K562 (cell line): ENCODE results near the gene ERAP2. TPM values are rescaled to one million over a fixed set of nuclear protein-coding genes. Genes with fewer than 3 reads are reported as not detected.

Experiments
- ATAC-seq: fragments of 200-7000 bp; cut with Tn5 transposase; 3 replicates; pipeline ENCODE4 v1.9.1; 2020; ENCODE audit warnings: moderate library complexity
- BruUV-seq: library from RNA; stranded (reverse); fragments of 400-500 nt; replicated peaks from 2 replicates; lab custom pipeline; 2021; lab: Mats Ljungman, UMichigan
- CTCF ChIA-PET: fragments of 300-600 bp; formaldehyde crosslinking; extraction: SDS; loops from one replicate; lab custom pipeline; 2021; ENCODE audit warnings: low intra/inter-chr PET ratio; lab: Yijun Ruan, JAX
- POLR2A ChIA-PET: fragments of 300-600, 350-650 bp; sonication (Branson Sonifier 250); formaldehyde crosslinking; extraction: SDS; loops from one replicate; lab custom pipeline; 2021; ENCODE audit warnings: antibody characterized with exemption, inconsistent platforms; lab: Yijun Ruan, JAX
- DNase-seq, 4 experiments: peaks; one replicate each; pipeline versions ENCODE4 v3.0.0 to v3.0.0-alpha.2; 2011 to 2018; ENCODE audit warnings: low spot score in 3 of 4, mixed read lengths in 3 of 4; ENCODE audit errors: extremely low read depth in 1 of 4
- FAIRE-seq: peaks from 2 replicates; lab custom pipeline; 2011; peaks lifted over from hg19 to GRCh38; lab: Jason Lieb, UNC
- H2AFZ ChIP-seq: 2 replicates; pipeline ENCODE4 v1.6.0; 2011; ENCODE audit warnings: low read depth, low read length, control low read depth, inconsistent platforms
- H3K27ac ChIP-seq: fragments of 200-600 bp; 3 replicates; pipeline ENCODE4 v1.8.0; 2011; ENCODE audit warnings: low read depth, mild to moderate bottlenecking, control low read depth, inconsistent platforms, low read length, moderate library complexity, mixed read lengths; ENCODE audit errors: extremely low read depth
- H3K27me3 ChIP-seq, 2 experiments: fragments of 300-600 bp in 1 of 2; 2 replicates in 1 of 2; 3 replicates in 1 of 2; pipeline versions ENCODE4 v1.6.0 to v1.8.0; 2011; ENCODE audit warnings: inconsistent platforms in 2 of 2, low read length in 2 of 2, mild to moderate bottlenecking in 1 of 2, mixed read lengths in 1 of 2, moderate library complexity in 1 of 2; ENCODE audit not compliant: control insufficient read depth in 2 of 2, insufficient read depth in 2 of 2
- H3K36me3 ChIP-seq: fragments of 300-600 bp; 3 replicates; pipeline ENCODE4 v1.8.0; 2011; ENCODE audit warnings: mild to moderate bottlenecking, low read length, inconsistent platforms; ENCODE audit not compliant: control insufficient read depth, insufficient read depth
- H3K4me1 ChIP-seq, 2 experiments: fragments of 200-600 bp in 1 of 2; replicated peaks in 1 of 2; 2 replicates in 1 of 2; 3 replicates in 1 of 2; pipeline versions ENCODE4 v1.5.1 to v1.8.0; 2011; ENCODE audit warnings: inconsistent platforms in 2 of 2, low read length in 2 of 2, mild to moderate bottlenecking in 1 of 2, mixed read lengths in 1 of 2, moderate library complexity in 1 of 2; ENCODE audit not compliant: control insufficient read depth in 2 of 2, insufficient read depth in 2 of 2
- H3K4me2 ChIP-seq: 2 replicates; pipeline ENCODE4 v1.6.1; 2011; ENCODE audit warnings: low read length, control low read depth, inconsistent platforms, mixed read lengths; ENCODE audit not compliant: insufficient read depth
- H3K4me3 ChIP-seq: fragments of 200-600 bp; sonication (generic), shearing (Covaris generic); 2 replicates; pipeline ENCODE4 v1.5.1; 2016; ENCODE audit warnings: control low read depth, inconsistent platforms
- H3K79me2 ChIP-seq: fragments of 200-600 bp; 3 replicates; pipeline ENCODE4 v1.8.0; 2011; ENCODE audit warnings: low read length, inconsistent platforms; ENCODE audit not compliant: control insufficient read depth, insufficient read depth
- H3K9ac ChIP-seq, 2 experiments: 2 replicates each; pipeline versions ENCODE4 v1.6.0 to v1.6.1; 2011; ENCODE audit warnings: low read depth in 2 of 2, low read length in 2 of 2, control low read depth in 1 of 2, inconsistent platforms in 1 of 2, mild to moderate bottlenecking in 1 of 2, mixed read lengths in 1 of 2; ENCODE audit not compliant: insufficient read depth in 1 of 2
- H3K9me1 ChIP-seq: one replicate; pipeline ENCODE4 v1.6.0; 2011; ENCODE audit warnings: inconsistent platforms, mild to moderate bottlenecking, low read length, moderate library complexity; ENCODE audit not compliant: control insufficient read depth, insufficient read depth
- H3K9me3 ChIP-seq: replicated peaks from 2 replicates; pipeline ENCODE4 v1.5.1; 2011; ENCODE audit warnings: low read depth, low read length, inconsistent platforms; ENCODE audit not compliant: control insufficient read depth, insufficient read depth
- H4K20me1 ChIP-seq: replicated peaks from 2 replicates; pipeline ENCODE4 v1.6.1; 2011; ENCODE audit warnings: low read length, inconsistent platforms, mixed read lengths; ENCODE audit not compliant: control insufficient read depth, insufficient read depth
- BDP1 ChIP-seq: IDR thresholded peaks from 3 replicates; pipeline ENCODE4 v1.6.1; 2011; ENCODE audit not compliant: insufficient read length, insufficient read depth
- ETV5 ChIP-seq: sonication (generic); formaldehyde crosslinking; IDR thresholded peaks from 2 replicates; pipeline ENCODE4 v1.4.0; 2020; ENCODE audit warnings: low read depth, mild to moderate bottlenecking, missing genetic modification reagents
- MAZ ChIP-seq, 2 experiments: fragments of 450-650 bp in 1 of 2; sonication (generic) in 1 of 2; formaldehyde crosslinking; IDR thresholded peaks in 1 of 2; conservative IDR thresholded peaks in 1 of 2; 2 replicates each; pipeline versions ENCODE4 v1.4.0 to v1.5.0; 2020; ENCODE audit warnings: mild to moderate bottlenecking in 1 of 2, missing genetic modification reagents in 1 of 2
- MYC ChIP-seq, 2 experiments: fragments of 250-450 bp in 1 of 2; sonication (Bioruptor Pico) in 1 of 2; IDR thresholded peaks; 2 replicates each; pipeline versions ENCODE4 v1.5.1 to v1.6.1; 2012 to 2021; ENCODE audit warnings: low read depth in 2 of 2, borderline replicate concordance in 1 of 2, improper control_type of control experiment in 1 of 2, low read length in 1 of 2, mild to moderate bottlenecking in 1 of 2, moderate library complexity in 1 of 2
- NFATC3 ChIP-seq: fragments of 450-650 bp; IDR thresholded peaks from 2 replicates; pipeline ENCODE4 v1.6.1; 2017; ENCODE audit warnings: mild to moderate bottlenecking
- PML ChIP-seq: IDR thresholded peaks from 2 replicates; pipeline ENCODE4 v1.6.1; 2012; ENCODE audit warnings: low read length, inconsistent platforms
- RBM25 ChIP-seq: fragments of 200-400 bp; formaldehyde crosslinking; IDR thresholded peaks from 2 replicates; pipeline ENCODE4 v1.6.1; 2018; ENCODE audit warnings: low read length, low read depth, moderate library complexity; ENCODE audit not compliant: severe bottlenecking
- TBL1XR1 ChIP-seq, 2 experiments: IDR thresholded peaks; 2 replicates each; pipeline ENCODE4 v1.6.1; 2012; ENCODE audit warnings: improper control_type of control experiment in 2 of 2, low read length in 2 of 2, mild to moderate bottlenecking in 1 of 2
- TCF3 ChIP-seq: sonication (generic); formaldehyde crosslinking; IDR thresholded peaks from 2 replicates; pipeline ENCODE4 v1.4.0; 2020; ENCODE audit warnings: mild to moderate bottlenecking, missing genetic modification reagents
- YY1 ChIP-seq, 3 experiments: IDR thresholded peaks; 2 replicates each; pipeline ENCODE4 v1.6.1; 2011; ENCODE audit warnings: low read length in 2 of 3, mild to moderate bottlenecking in 2 of 3, moderate library complexity in 2 of 3, borderline replicate concordance in 1 of 3, control low read depth in 1 of 3, low read depth in 1 of 3; ENCODE audit not compliant: insufficient read depth in 3 of 3, insufficient replicate concordance in 2 of 3, control insufficient read depth in 1 of 3, insufficient read length in 1 of 3; ENCODE audit errors: extremely low read depth in 1 of 3
- WGBS: fragments of 100-300 bp; shearing (Covaris generic); methylation state at CpG from one replicate; pipeline ENCODE4 v1.1.6; 2016; ENCODE audit warnings: low coverage, mixed read lengths; ENCODE audit not compliant: insufficient coverage; ENCODE audit errors: missing lambda C conversion rate; 5-methylcytosine and 5-hydroxymethylcytosine counted together
- in situ Hi-C: fragments of 300-500 bp; cut with MboI; formaldehyde crosslinking; loops from 4 replicates; pipeline ENCODE4 v1.15.0; 2018; ENCODE audit warnings: inconsistent platforms, mixed read lengths
- intact Hi-C: fragments of 100-400 bp; cut with micrococcal nuclease; formaldehyde crosslinking; loops from 2 replicates; pipeline ENCODE4 v1.14.2; 2022
- polyA plus RNA-seq, 8 experiments: library from polyadenylated mRNA; depleted of rRNA in 4 of 8; stranded (reverse) in 5 of 8; unstranded in 3 of 8; fragments of >200 nt; fragmentation: Nextera tagmentation in 2 of 8; fragmentation: Illumina TruSeq in 1 of 8; extraction: Ambion mirVana in 2 of 8; extraction: Trizol in 1 of 8; gene quantifications; 2 replicates each; pipeline versions ENCODE4 v1.2.1 to v1.2.3, GENCODE V29; 2011 to 2014; ENCODE audit warnings: inconsistent platforms in 1 of 8, missing spikeins in 1 of 8
- total RNA-seq, 7 experiments: library from RNA; depleted of rRNA in 6 of 7; stranded (reverse); fragments of >200 nt in 6 of 7; fragmentation: Illumina TruSeq in 2 of 7; extraction: Trizol in 2 of 7; gene quantifications; 2 replicates each; pipeline versions ENCODE4 v1.2.1 to v1.2.3, GENCODE V29; 2011 to 2021; ENCODE audit warnings: low replicate concordance in 1 of 7
- TF ChIP-seq, protein P1 (sequence below), 2 experiments: fragments of 250-450 bp in 1 of 2; fragments of 450-650 bp in 1 of 2; sonication (Bioruptor Pico) in 1 of 2; IDR thresholded peaks; 2 replicates each; pipeline versions ENCODE4 v1.6.1 to v1.8.0; 2016 to 2021; ENCODE audit warnings: mild to moderate bottlenecking in 2 of 2, moderate library complexity in 2 of 2, missing compliant biosample characterization in 1 of 2, missing genetic modification characterization in 1 of 2
- TF ChIP-seq, protein P2 (sequence below), 2 experiments: fragments of 450-650 bp in 1 of 2; sonication (generic) in 1 of 2; formaldehyde crosslinking in 1 of 2; IDR thresholded peaks in 1 of 2; conservative IDR thresholded peaks in 1 of 2; 2 replicates each; pipeline versions ENCODE4 v1.6.1 to v1.8.1; 2016 to 2023; ENCODE audit warnings: mild to moderate bottlenecking in 2 of 2, moderate library complexity in 2 of 2, inconsistent platforms in 1 of 2, missing genetic modification reagents in 1 of 2
- TF ChIP-seq, protein P3 (sequence below), 2 experiments: IDR thresholded peaks; 2 replicates each; pipeline ENCODE4 v1.6.1; 2012; ENCODE audit warnings: improper control_type of control experiment in 2 of 2, low read depth in 2 of 2, low read length in 2 of 2, borderline replicate concordance in 1 of 2
- TF ChIP-seq, protein P4 (sequence below): fragments of 450-650 bp; IDR thresholded peaks from 2 replicates; pipeline ENCODE4 v1.6.1; 2018; ENCODE audit warnings: mild to moderate bottlenecking, low read depth; ENCODE audit not compliant: partially characterized antibody

Gene ERAP2
- total and polyA plus RNA-seq, 9 of the 15 experiments (the other 6 are each of a cell fraction or from before 2014, with no cell fraction given) = 0.93 to 4.0 (median 2.1) TPM

DNA sequence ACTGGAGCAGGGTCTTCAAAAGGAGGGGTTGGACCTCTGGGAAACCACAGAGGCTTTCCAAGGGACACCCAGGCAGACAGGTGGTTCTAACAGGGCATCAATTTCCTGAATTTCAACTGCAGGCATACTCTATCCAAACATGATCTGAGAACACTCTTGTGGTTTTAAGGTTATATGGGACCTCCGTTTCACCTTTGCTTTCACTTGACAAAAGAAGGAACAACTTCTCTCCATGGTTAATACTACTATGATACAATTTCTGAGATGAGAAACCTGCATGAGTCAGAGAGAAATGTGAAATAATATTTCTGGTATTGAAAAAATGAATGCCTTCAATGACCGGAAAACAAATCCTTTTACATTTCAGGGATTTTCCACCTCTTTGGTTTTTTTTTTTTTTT lies 40.5 kb upstream of the ERAP2 start:
- no peak overlapping the region for H2AFZ ChIP-seq
- H3K9me1 ChIP-seq = no peaks in the 10 kb centered on the region
- CTCF ChIA-PET = no interaction called here
- intact Hi-C loops = no loop called here
- H3K4me1 ChIP-seq = peaks cover 0 to 3% of the 10 kb centered on the region in 2 experiments; a peak in 2 of 5 replicates
- no peaks in the 10 kb centered on the region for H3K79me2 ChIP-seq
- ATAC-seq = no peak
- no peak overlapping the region for H3K4me3 ChIP-seq
- 53% methylated on average over 2 of the region's 2 CpGs for WGBS
- H3K36me3 ChIP-seq = no peaks in the 10 kb centered on the region
- no TSS peak for BruUV-seq
- no peak overlapping the region for H3K4me2 ChIP-seq
- H3K9ac ChIP-seq = no peak overlapping the region
- no peak for DNase-seq
- H3K9me3 ChIP-seq = no peaks in the 10 kb centered on the region
- in situ Hi-C loops = no loop called here
- FAIRE-seq = no peak
- no peaks in the 10 kb centered on the region for H4K20me1 ChIP-seq
- H3K27me3 ChIP-seq = no peaks in the 10 kb centered on the region
- no peak overlapping the region for H3K27ac ChIP-seq
- POLR2A ChIA-PET = interaction anchor here (1.0 kb wide), 1 partner anchor 10 kb away, joined by 3 read pairs; no protein-coding TSS in a partner anchor
- no peak for TF ChIP-seq BDP1
- no peak for TF ChIP-seq NFATC3
- TF ChIP-seq, protein P1, sequence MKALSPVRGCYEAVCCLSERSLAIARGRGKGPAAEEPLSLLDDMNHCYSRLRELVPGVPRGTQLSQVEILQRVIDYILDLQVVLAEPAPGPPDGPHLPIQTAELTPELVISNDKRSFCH (CRISPR knock-in tag; IDR thresholded peaks at IDR 0.05) = no peak
- TF ChIP-seq, protein P1 (tag; IDR thresholded peaks at IDR 0.05) = no peak
- no peak for TF ChIP-seq PML
- TF ChIP-seq MYC (IDR thresholded peaks at IDR 0.05; ENCODE audit: low read depth, low read length) = no peak
- TF ChIP-seq MYC (CRISPR knock-in tag; IDR thresholded peaks at IDR 0.05; ENCODE audit: borderline replicate concordance, low read depth) = no peak
- no peak for TF ChIP-seq YY1 (IDR thresholded peaks at IDR 0.05; ENCODE audit: borderline replicate concordance in 1 of 3, control insufficient read depth in 1 of 3, extremely low read depth in 1 of 3, insufficient read depth in 3 of 3, insufficient read length in 1 of 3, insufficient replicate concordance in 2 of 3, low read depth in 1 of 3, low read length in 2 of 3)
- TF ChIP-seq, protein P2, sequence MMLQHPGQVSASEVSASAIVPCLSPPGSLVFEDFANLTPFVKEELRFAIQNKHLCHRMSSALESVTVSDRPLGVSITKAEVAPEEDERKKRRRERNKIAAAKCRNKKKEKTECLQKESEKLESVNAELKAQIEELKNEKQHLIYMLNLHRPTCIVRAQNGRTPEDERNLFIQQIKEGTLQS (IDR thresholded peaks at IDR 0.05) = no peak
- TF ChIP-seq, protein P2 (CRISPR knock-in tag; conservative IDR thresholded peaks at IDR 0.05) = no peak
- no peak for TF ChIP-seq MAZ (CRISPR knock-in tag; conservative IDR thresholded peaks at IDR 0.05 in 1 of 2, IDR thresholded peaks at IDR 0.05 in 1 of 2)
- no peak for TF ChIP-seq RBM25
- TF ChIP-seq, protein P3, sequence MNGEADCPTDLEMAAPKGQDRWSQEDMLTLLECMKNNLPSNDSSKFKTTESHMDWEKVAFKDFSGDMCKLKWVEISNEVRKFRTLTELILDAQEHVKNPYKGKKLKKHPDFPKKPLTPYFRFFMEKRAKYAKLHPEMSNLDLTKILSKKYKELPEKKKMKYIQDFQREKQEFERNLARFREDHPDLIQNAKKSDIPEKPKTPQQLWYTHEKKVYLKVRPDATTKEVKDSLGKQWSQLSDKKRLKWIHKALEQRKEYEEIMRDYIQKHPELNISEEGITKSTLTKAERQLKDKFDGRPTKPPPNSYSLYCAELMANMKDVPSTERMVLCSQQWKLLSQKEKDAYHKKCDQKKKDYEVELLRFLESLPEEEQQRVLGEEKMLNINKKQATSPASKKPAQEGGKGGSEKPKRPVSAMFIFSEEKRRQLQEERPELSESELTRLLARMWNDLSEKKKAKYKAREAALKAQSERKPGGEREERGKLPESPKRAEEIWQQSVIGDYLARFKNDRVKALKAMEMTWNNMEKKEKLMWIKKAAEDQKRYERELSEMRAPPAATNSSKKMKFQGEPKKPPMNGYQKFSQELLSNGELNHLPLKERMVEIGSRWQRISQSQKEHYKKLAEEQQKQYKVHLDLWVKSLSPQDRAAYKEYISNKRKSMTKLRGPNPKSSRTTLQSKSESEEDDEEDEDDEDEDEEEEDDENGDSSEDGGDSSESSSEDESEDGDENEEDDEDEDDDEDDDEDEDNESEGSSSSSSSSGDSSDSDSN (IDR thresholded peaks at IDR 0.05; ENCODE audit: borderline replicate concordance in 1 of 2, low read depth in 2 of 2, low read length in 2 of 2) = no peak
- no peak for TF ChIP-seq TBL1XR1 (IDR thresholded peaks at IDR 0.05; ENCODE audit: low read length in 2 of 2)
- TF ChIP-seq TCF3 (CRISPR knock-in tag) = no peak
- no peak for TF ChIP-seq ETV5
- TF ChIP-seq, protein P4, sequence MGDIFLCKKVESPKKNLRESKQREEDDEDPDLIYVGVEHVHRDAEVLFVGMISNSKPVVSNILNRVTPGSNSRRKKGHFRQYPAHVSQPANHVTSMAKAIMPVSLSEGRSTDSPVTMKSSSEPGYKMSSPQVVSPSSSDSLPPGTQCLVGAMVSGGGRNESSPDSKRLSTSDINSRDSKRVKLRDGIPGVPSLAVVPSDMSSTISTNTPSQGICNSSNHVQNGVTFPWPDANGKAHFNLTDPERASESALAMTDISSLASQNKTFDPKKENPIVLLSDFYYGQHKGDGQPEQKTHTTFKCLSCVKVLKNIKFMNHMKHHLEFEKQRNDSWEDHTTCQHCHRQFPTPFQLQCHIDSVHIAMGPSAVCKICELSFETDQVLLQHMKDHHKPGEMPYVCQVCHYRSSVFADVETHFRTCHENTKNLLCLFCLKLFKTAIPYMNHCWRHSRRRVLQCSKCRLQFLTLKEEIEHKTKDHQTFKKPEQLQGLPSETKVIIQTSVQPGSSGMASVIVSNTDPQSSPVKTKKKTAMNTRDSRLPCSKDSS = no peak
